SK-N-SH treated with all-trans-retinoic acid at 6 μM for 48 hours (cell line): Measurements from ENCODE around the gene ZNF618.

Source experiments
- ARNTL ChIP-seq: fragments of 450-650 bp; formaldehyde crosslinking; IDR thresholded peaks from 2 replicates; pipeline ENCODE4 v1.5.0; 2020; ENCODE audit warnings: low read depth, mild to moderate bottlenecking, moderate library complexity, borderline replicate concordance
- CREB5 ChIP-seq: fragments of 250-450 bp; sonication (Bioruptor Pico); IDR thresholded peaks from 2 replicates; pipeline ENCODE4 v1.5.1; 2020; ENCODE audit warnings: low read depth, mild to moderate bottlenecking, moderate library complexity
- ESRRG ChIP-seq: fragments of 250-450 bp; sonication (Bioruptor Pico); IDR thresholded peaks from 2 replicates; pipeline ENCODE4 v1.6.1; 2021; ENCODE audit warnings: mild to moderate bottlenecking
- OSR1 ChIP-seq: fragments of 250-450 bp; sonication (Bioruptor Pico); IDR thresholded peaks from 2 replicates; pipeline ENCODE4 v1.8.0; 2022; ENCODE audit warnings: moderate library complexity, mild to moderate bottlenecking, inconsistent platforms
- PPARA ChIP-seq: fragments of 250-450 bp; sonication (Bioruptor Pico); IDR thresholded peaks from 2 replicates; pipeline ENCODE4 v1.5.0; 2020; ENCODE audit warnings: mild to moderate bottlenecking, borderline replicate concordance
- RARB ChIP-seq: fragments of 250-450 bp; sonication (Bioruptor Pico); IDR thresholded peaks from 2 replicates; pipeline ENCODE4 v1.8.0; 2021; ENCODE audit warnings: mild to moderate bottlenecking, moderate library complexity
- SNAI2 ChIP-seq: fragments of 250-450 bp; sonication (Bioruptor Pico); IDR thresholded peaks from 2 replicates; pipeline ENCODE4 v1.5.0; 2020; ENCODE audit warnings: mild to moderate bottlenecking, moderate library complexity
- ZFP3 ChIP-seq: fragments of 250-450 bp; sonication (Bioruptor Pico); IDR thresholded peaks from 2 replicates; pipeline ENCODE4 v1.5.0; 2020; ENCODE audit warnings: mild to moderate bottlenecking, moderate library complexity
- ZFP30 ChIP-seq: fragments of 450-650 bp; formaldehyde crosslinking; IDR thresholded peaks from 2 replicates; pipeline ENCODE4 v1.5.0; 2022; ENCODE audit warnings: mild to moderate bottlenecking, moderate library complexity
- ZNF70 ChIP-seq: fragments of 450-650 bp; formaldehyde crosslinking; IDR thresholded peaks from 2 replicates; pipeline ENCODE4 v1.5.0; 2020; ENCODE audit warnings: mild to moderate bottlenecking, moderate library complexity
- ZNF8 ChIP-seq: fragments of 450-650 bp; formaldehyde crosslinking; IDR thresholded peaks from 2 replicates; pipeline ENCODE4 v1.5.0; 2020; ENCODE audit warnings: mild to moderate bottlenecking, moderate library complexity
- TF ChIP-seq, protein P1 (sequence below): fragments of 250-450 bp; sonication (Bioruptor Pico); IDR thresholded peaks from 2 replicates; pipeline ENCODE4 v1.8.0; 2020; ENCODE audit warnings: mild to moderate bottlenecking, moderate library complexity, borderline replicate concordance
- TF ChIP-seq, protein P2 (sequence below): fragments of 250-450 bp; sonication (Bioruptor Pico); IDR thresholded peaks from 2 replicates; pipeline ENCODE4 v1.5.1; 2021; ENCODE audit warnings: mild to moderate bottlenecking, moderate library complexity
- TF ChIP-seq, protein P3 (sequence below): fragments of 250-450 bp; sonication (Bioruptor Pico); IDR thresholded peaks from 2 replicates; pipeline ENCODE4 v1.8.0; 2021; ENCODE audit warnings: low read depth, mild to moderate bottlenecking, moderate library complexity, borderline replicate concordance

- TF ChIP-seq ESRRG (no peak), CREB5 (no peak), ZFP3 (CRISPR knock-in tag) (no peak), SNAI2 (CRISPR knock-in tag) (no peak), ZFP30 (CRISPR knock-in tag) (no peak), PPARA (no peak), RARB (CRISPR knock-in tag) (no peak), ARNTL (no peak), ZNF8 (CRISPR knock-in tag) (no peak), ZNF70 (CRISPR knock-in tag) (no peak), OSR1 (no peak)
- TF ChIP-seq, protein P1, sequence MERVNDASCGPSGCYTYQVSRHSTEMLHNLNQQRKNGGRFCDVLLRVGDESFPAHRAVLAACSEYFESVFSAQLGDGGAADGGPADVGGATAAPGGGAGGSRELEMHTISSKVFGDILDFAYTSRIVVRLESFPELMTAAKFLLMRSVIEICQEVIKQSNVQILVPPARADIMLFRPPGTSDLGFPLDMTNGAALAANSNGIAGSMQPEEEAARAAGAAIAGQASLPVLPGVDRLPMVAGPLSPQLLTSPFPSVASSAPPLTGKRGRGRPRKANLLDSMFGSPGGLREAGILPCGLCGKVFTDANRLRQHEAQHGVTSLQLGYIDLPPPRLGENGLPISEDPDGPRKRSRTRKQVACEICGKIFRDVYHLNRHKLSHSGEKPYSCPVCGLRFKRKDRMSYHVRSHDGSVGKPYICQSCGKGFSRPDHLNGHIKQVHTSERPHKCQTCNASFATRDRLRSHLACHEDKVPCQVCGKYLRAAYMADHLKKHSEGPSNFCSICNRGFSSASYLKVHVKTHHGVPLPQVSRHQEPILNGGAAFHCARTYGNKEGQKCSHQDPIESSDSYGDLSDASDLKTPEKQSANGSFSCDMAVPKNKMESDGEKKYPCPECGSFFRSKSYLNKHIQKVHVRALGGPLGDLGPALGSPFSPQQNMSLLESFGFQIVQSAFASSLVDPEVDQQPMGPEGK (CRISPR knock-in tag): 0 out of 2 replicates have a peak, but pooled peaks have one; percentile 22
- TF ChIP-seq, protein P2, sequence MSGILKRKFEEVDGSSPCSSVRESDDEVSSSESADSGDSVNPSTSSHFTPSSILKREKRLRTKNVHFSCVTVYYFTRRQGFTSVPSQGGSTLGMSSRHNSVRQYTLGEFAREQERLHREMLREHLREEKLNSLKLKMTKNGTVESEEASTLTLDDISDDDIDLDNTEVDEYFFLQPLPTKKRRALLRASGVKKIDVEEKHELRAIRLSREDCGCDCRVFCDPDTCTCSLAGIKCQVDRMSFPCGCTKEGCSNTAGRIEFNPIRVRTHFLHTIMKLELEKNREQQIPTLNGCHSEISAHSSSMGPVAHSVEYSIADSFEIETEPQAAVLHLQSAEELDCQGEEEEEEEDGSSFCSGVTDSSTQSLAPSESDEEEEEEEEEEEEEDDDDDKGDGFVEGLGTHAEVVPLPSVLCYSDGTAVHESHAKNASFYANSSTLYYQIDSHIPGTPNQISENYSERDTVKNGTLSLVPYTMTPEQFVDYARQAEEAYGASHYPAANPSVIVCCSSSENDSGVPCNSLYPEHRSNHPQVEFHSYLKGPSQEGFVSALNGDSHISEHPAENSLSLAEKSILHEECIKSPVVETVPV (CRISPR knock-in tag): no peak
- TF ChIP-seq, protein P3, sequence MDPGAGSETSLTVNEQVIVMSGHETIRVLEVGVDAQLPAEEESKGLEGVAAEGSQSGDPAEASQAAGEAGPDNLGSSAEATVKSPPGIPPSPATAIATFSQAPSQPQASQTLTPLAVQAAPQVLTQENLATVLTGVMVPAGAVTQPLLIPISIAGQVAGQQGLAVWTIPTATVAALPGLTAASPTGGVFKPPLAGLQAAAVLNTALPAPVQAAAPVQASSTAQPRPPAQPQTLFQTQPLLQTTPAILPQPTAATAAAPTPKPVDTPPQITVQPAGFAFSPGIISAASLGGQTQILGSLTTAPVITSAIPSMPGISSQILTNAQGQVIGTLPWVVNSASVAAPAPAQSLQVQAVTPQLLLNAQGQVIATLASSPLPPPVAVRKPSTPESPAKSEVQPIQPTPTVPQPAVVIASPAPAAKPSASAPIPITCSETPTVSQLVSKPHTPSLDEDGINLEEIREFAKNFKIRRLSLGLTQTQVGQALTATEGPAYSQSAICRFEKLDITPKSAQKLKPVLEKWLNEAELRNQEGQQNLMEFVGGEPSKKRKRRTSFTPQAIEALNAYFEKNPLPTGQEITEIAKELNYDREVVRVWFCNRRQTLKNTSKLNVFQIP (CRISPR knock-in tag): no peak
Observed at GRCh38 chr9:113876151-113876992, at the start of gene ZNF618.
